ENCODE measurements around the gene RFTN1.

Gene RFTN1

DNA sequence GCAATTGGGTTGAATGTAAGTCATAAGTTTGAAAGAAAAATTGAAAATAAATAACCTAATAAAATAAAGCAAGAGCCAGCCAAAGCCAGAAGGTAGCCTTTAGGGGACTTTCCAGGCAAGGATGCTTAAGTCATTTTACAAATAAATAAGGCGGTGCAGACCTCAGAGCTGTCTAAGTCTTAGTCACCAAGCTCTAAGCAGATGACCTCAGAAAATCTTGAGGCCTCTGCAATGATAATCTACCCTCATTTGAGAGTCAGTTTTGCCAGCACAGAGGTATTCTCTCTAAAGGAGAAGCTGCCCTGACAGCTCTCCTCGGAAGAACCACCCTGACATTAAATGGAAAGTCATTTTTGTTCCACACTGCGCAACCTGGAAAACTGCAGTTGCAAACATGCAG, 134.6 kb downstream of the RFTN1 start:
- DNase-seq (ENCODE audit: low read depth in 2 of 2), result no peak

DNA sequence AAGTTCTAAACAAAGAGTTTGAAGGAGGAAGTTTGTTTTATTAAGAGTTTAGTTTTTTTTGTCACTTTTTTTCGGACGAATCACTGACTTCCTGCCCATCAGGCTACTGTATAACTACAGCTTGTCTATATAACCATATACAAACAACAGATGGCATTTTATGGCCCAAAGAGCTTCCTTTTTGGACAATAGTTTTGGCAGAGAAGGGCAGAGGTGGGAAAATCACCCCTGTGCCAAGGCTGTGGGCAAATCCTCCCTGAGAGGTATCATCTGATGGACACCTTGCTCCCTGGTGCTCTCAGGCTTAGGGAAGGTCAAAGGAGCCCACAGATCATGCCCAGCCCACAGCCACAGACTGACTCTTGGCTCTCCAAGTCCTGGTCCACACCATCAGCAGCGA, 135.1 kb downstream of the RFTN1 start:
- no peak for DNase-seq (ENCODE audit: low read depth in 2 of 2)

DNA sequence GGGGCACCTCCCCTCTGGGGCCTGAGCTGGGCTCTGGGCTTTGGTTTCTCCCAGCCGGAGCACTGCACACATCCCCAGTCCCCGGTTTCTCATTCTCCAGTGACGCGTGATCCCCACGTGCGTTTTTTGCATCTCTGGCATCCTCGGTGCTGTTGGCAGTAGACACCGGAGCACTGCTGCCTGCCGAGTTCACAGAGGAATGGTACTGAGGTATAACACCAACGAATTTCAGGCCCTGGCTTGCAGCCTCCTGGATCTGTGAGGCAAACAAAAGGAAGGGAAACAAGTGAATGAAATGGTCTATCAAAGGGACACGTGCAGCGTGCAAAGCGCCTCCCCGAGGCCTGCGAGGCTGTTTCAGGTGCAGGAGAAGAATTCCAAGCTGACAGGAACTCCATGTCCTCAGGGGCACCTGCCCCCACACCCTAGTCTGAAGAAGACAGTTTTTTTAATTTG, 135.6 kb downstream of the RFTN1 start:
- DNase-seq (ENCODE audit: low read depth in 2 of 2), result no peak

DNA sequence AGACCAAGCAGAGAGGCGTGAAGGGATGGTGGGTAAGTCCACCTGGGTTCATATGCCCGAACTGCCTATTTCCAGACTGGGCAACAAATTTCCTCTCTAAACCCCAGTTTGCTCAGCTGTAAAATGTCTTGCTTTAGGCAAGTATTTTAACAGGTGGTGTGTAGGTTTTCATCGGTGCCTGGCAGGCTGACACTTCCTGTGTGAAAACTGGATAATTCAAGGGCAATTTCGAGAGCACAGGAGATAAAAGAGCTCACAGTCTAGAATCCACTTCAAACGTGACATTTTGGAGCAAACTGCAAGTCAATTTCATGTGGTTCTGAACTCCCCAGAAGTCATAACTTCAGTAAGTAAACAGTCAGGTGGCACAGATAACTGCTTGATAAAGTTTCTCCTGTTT, 136.3 kb downstream of the RFTN1 start:
- DNase-seq (ENCODE audit: low read depth in 2 of 2), result no peak

DNA sequence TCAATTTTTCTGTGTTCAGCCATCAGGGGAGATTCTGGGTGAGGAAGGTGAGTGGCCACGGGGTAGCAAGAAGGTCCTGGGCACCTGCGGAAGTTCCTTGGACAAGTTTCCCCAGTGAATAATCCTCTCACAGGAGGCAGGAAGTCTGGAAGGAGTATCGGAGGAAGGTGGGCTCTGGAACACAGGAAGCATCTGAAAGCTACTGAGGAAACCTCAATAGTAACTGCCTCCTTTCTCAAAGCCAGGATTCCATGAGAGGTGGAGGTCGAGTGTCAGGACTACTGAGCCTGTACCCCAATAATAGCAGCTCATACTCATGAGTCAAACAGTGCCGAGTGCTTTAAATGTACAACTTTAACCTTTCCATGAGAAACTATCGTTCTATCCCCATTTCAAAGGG, 137.6 kb downstream of the RFTN1 start:
- DNase-seq (ENCODE audit: low read depth in 2 of 2), result no peak

DNA sequence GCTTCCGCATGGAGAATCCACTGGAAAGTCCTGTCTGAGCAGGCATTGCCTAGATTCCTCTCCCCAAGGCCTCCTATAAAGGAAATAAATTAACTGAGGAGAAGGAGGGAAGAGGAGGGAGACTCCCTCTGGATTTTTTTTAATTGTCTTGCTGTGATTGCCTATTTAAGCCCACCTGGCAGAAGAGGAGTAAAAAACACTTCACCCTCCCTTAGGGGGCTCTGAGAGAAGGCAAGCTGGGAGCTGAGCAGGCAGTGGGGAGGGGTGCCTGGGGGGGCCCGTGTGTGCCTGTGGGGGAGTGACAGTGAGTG, 138.6 kb downstream of the RFTN1 start:
- no peak for DNase-seq (ENCODE audit: low read depth in 2 of 2)

DNA sequence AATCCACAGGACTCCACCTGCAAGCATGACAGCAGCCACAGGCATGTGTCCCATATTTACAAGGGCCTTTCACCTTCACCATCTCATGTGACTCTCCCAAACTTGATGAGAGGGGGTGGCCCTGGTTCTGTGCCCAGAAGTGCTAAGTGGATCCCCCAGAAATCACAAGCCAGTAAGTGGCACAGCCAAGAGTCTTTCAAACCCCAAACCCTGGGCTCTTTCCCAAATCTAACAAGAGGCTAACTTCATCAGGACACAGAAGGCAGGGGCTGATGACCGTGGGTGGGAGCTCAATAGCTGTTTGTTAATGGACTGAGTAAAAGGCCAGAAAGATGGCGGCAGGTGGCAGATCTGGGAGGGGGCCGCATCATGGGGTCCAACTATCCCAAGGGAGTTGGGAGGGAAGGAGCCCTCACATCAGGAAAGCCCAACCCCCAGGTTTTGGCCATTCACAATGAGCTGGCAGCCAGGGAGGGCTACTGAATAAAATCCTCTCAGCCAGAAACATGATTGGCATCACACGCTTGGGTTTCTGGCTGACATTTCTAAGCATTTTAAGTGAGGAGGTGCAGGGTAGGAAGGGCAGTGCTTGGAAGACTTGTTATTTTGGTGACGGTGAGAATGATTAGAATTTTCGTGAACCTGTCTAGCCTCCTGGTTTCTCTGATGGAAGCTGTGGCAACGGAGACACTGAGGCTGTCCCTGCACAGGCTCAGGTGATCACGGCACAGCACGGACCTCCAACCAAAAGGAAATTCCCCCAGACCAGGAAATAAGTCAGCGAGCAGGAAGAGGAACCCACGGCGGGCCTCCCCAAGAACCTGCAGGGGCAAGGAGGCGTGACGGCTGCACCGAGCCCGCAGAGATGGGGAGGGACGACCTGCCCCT, 139.2 kb downstream of the RFTN1 start:
- DNase-seq (ENCODE audit: low read depth in 2 of 2), result no peak

DNA sequence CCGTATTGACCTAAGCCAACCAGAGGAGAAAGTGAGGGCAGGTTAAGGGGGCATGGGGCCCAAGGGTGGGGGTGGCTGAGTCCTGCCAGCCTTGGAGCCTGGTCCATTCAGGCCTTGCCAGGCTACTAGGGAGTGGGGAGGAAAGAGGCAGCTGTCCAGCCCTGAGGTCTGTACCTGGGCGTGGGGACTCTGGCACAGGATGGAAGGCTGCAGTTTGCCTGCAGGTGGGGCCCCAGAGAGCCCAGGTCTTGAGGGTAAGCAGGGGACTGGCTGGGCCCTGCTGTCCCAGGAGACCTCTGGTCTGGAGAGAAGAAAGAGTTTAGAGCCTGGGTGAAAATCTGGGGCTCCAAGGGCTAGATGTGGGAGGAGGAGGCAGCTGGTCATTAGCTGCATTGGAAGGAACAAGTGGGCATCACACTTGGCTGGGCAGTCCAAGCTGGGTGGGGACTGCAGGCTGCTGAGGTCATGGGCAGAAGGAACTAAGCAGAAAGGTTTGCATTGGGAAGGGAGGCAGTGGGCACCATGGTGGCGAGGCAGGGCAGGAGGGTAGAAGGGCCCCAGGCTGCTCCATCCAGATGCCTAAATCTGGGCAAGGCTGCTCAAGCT, 140.1 kb downstream of the RFTN1 start:
- DNase-seq (ENCODE audit: low read depth in 2 of 2), result no peak

DNA sequence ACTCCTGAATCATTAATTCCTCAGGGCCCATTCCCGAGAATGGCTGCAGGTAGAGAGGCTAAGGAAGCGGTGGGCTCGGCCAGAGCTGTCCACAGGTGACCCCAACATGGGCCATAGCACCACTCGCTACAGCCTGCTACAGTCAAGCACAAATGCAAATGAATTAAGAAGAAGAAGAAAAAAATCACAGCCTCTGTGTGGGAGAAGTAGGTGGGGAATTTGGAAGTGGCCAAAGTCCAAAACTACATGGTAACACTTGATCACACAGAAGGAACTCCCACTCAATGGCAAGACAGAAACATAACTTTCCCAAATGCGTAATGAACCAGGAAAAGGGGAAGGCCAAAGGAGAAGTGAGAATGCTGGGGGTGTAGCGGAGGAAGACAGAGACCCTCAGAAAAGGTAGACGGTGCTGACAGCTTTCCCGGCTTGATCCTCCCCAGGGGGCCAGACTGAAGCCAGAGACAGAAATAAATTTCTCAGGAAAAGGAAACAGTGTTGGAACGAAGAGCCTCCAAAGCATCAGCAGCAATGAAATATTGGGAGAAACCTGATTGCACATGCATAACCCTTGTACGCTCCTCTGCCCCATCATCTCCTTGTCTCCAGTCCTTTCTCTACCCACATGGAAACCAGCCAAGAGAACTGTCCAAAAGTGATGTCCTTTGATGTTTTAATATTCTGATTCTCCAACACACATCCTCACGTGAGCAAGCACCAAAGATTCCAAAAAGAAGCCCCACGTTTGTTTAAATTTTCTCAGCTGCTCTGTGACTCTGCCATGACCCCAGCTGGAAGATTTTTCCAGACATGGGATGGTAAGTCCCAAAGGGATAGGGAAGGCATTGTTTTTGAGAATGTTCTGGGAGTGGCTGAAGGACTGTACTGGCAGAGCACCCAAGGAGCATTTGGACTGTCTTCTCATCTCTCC, 140.9 kb downstream of the RFTN1 start:
- no peak for DNase-seq (ENCODE audit: low read depth in 2 of 2)

DNA sequence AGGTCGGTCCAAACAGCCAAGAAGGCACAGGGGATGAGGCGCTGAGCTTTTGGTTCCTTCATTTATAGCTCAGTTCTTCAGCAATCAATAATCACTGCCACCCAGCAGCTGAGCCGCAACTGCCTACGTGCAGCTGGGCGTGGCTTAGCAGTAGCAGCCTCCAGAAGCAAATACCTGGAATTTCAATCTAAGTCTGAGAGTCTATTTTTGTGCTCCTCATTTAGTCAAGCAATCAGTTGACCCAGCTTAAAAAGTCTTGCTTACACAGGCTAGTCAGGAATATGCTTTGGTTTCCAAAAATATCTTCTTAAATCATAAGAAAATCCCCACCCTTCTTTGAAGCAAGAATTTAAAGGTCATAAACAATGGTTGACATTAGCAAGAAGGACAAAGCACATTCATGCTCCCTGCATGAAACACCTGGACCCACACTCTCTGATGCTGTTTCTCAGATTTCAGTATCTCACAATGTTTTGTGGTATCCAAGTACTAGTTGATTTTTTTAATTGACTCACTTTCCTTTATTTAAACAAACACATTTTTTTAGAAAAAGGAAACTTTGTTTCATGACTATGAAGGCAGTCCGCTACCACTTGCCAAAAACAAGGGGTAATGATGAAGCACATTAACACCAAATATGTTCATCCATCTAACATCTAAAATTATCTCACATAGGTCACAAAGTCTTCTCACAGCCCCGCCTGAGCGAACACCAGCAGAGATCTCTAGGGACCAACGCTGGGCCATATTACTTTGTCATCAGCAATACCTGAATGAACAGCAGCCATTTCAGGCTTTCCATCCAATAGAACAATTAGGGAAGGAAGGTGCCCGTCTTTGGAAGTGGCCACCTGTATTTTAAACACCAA, 142.4 kb downstream of the RFTN1 start:
- DNase-seq (ENCODE audit: low read depth in 2 of 2), result no peak

DNA sequence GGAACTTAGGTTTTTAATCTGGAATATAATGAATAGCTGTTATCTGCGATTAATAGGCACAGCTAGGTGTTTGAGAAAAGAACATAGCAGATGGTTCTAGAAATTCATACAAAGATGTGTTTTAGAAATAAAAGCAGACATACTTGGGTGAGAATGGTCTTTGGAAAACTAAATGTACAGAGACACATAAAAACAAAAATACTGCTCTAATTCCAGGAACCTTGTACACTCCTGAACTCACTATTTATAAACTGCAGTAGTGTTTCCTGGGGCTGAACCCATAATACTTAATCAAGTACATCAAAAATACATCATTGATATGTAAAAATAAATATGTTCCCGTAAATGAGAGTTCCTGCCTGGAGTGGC, 143.0 kb downstream of the RFTN1 start:
- DNase-seq (ENCODE audit: low read depth in 2 of 2), result no peak

DNA sequence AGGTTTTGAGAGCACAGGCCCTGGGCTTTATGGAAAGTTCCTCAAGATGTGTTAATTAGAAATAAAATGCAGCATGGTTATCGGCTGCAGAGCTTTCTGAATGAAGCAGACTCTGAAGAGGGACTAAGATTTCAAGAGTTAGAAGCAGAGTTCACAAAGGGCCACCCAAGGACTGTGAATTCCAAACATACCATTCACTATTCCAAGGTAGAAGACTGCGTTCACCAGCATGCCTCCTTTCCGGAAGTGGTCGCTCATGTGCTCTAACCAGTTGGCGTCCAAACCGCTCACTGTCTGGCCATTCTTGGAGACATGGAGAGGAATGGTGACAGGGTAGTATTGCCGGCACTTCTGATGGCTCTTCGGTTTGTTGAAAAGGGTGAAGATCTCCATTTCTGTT, 143.6 kb downstream of the RFTN1 start:
- no peak for DNase-seq (ENCODE audit: low read depth in 2 of 2)

DNA sequence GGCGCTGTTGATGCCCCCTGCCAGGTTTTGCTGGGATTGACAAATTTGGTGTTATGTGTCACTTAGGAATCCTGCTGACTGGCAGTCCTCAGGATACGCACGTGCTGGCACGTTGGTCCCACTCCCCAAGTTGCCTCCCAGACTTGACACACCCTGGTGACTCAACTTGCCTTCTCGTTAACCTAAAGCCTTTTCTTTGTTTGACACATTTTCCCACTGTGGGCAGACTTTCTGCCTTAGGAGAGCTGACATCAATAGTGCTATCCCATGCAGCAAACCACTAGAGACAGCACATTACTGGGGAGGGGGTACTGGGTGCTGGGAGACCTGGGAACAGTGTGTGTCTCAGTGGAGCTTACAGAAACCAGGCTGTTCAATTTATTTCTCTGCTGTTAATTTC, 144.2 kb downstream of the RFTN1 start:
- no peak for DNase-seq (ENCODE audit: low read depth in 2 of 2)

DNA sequence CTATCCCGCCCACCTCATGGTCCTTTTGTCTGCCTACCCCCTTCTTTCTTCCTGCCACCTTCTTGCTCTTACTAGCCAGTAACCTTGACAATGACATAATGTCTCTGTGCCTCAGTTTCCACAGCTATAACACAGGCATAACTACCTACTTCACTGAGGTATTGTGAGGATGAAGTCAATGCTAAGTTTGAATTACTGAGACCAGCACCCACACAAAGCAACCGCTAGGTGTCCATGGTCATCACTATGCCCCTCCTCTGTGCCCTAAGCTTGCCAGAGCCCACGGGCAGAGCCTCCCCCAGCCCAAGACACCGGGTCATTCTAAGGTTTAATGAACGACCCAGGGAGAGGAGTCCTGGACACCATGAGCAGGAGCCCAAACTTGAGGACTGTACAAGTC, 146.9 kb downstream of the RFTN1 start:
- no peak for DNase-seq (ENCODE audit: low read depth in 2 of 2)

DNA sequence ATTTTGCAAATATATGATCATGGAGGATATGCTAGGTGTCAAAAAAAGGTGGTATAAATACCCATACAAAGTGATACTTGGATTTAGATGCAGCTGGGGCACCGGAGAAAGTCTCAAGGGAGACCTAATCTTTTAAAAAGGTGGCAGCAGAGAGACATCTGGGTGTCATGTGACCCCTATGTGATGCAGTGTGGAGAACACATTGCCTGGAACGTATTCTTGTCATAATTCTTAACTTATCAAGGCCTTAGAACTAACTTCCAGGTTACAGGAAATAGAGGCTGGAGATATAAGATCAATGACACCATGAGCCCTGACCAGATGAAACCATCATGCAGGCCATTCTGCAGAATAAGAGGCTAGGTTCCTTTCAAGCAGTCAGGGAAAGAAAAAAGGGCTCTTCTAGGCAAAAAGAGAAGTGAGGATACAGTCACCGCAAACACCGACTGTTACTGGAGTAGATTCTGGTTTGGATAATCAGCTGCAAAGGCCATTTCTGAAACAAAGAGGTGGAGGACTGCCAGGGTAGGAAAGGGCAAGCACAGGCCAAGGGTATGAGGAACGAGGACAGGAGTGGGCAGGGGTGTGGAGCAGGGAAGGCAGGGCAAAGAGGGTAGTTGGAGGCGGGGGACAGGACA, 147.9 kb downstream of the RFTN1 start:
- no peak for DNase-seq (ENCODE audit: low read depth in 2 of 2)

DNA sequence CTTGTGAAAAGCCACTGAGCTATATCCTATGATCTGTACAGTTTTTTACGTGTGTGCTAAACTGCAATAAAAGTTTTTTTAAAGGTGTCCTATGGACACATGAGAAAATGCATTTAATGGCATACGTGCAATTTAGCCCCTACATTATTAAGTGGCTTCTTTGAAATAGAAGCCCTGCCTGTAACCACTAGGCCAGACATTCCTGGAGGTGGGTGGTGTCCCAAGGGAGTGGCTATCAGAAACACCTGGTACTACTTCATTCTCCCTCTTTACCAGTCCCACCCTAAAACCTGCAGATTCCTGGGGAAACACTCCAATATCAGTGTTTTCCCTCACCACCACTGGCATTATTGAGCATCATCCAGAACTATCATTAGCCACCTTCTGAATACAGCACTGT, 148.5 kb downstream of the RFTN1 start:
- no peak for DNase-seq (ENCODE audit: low read depth in 2 of 2)

DNA sequence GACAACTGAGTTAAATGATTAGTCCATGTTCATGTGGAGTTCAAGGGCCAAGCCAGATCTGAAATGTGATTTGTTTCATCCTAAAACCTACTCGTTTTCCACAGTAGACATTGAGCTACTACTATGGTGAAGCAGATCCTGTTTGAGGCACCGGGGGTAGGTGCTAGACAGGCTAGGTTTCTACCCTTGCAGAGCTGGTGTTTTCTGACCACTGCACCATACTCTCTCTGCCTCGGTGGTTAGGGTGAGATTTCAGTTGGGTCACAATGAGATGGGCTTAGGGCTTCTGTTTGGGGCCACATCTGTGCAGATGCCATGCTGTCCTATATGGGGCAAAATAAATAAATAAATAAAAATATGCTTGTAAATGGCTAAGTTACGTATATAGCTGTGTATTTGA, 149.2 kb downstream of the RFTN1 start:
- no peak for DNase-seq (ENCODE audit: low read depth in 2 of 2)

DNA sequence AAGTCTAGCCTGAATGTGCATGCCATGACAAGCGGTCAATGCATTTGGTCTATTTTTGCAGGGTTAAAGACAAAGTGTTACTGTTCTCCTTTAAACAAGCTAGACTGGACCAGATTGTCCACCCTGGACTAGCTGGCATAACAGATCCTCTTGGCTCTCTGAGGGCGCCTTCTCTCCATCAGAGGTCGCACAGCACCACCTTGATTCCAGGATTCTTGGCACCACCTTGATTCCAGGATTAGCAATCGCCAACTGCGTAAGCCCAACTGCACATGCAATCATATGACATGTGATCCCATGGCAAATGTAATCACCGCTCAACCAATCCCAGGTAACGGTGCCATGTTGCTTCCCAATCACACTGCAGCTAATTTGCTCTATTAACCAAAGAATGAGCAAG, 149.9 kb downstream of the RFTN1 start:
- DNase-seq (ENCODE audit: low read depth in 2 of 2), result no peak

DNA sequence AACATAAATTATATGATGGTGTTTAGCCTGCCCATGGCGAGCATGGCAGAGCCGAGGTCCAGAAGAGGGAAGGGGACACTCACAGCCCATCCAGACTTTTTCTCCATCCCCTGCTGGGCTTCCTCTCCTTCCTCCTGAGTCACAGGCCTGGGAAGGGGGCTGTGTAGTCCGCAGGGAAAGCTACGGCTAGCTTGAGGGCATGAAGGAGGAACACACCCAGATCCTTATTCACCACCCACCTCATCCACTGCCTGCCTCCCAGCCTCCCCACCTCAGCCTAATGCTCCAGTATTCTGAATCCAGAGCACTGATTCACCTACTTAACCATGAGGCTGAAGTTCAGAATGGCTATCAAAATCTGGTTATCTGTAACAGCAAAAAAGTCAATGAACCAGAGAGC, 150.7 kb downstream of the RFTN1 start:
- no peak for DNase-seq (ENCODE audit: low read depth in 2 of 2)

DNA sequence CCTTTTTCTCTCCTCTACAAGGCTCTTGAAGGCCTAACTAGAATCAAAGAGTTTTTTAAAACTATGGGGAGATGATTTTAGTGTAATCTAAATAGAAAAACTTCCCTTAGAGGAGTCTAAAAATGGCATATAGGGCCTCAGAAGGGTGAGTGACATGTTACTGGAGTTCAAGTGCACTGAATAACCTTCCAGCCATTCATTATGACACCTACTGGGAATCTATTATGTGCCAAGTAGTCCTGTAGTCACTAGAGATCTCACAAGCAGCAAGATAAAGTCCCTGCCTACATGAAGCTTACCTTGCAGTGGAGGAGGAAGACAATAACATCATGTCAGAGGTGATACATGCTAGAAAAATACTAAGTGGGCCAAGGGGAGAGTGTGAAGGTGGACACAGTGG, 152.4 kb downstream of the RFTN1 start:
- no peak for DNase-seq (ENCODE audit: low read depth in 2 of 2)

DNA sequence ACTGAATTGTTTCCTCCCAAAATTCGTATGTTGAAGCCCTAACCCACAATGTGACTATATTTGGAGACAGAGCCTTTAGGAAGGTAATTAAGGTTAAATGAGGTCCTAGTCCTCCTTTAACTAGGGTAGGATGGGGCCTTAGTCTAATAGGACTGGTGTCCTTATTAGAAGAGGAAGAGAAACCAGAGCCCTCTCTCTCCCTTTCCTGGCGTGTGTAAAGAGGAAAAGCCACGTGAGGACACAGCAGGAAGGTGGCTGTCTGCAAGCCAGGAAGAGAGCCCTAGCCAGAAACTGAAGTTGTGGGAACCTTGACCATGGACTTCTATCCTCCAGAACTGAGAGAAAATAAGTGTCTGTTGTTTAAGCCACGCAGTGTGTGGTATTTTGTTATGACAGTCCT, 154.2 kb downstream of the RFTN1 start:
- no peak for DNase-seq (ENCODE audit: low read depth in 2 of 2)
